Skeletal muscle tissue (tissue), 4 donors: ENCODE results near the gene ZSWIM3. TPM values are rescaled to one million over a fixed set of nuclear protein-coding genes. Genes with fewer than 3 reads are reported as not detected.

Experiments
- H3K27ac ChIP-seq: one replicate; pipeline ENCODE4 v1.7.0; 2013; ENCODE audit warnings: mild to moderate bottlenecking, low read depth, low read length, inconsistent platforms
- H3K27me3 ChIP-seq, 3 donors: one replicate each; pipeline ENCODE4 v1.7.0; 2013; ENCODE audit warnings: low read length in 3 of 3; ENCODE audit not compliant: control insufficient read depth in 3 of 3, insufficient read depth in 3 of 3
- H3K36me3 ChIP-seq, 3 donors: one replicate each; pipeline ENCODE4 v1.7.0; 2013; ENCODE audit warnings: low read length in 3 of 3; ENCODE audit not compliant: control insufficient read depth in 3 of 3, insufficient read depth in 3 of 3
- H3K4me1 ChIP-seq, 3 donors: one replicate each; pipeline ENCODE4 v1.7.0; 2013; ENCODE audit warnings: low read length in 3 of 3, mild to moderate bottlenecking in 3 of 3; ENCODE audit not compliant: control insufficient read depth in 3 of 3, insufficient read depth in 3 of 3
- H3K4me3 ChIP-seq, 3 donors: one replicate each; pipeline ENCODE4 v1.7.0; 2013; ENCODE audit warnings: low read length in 3 of 3
- H3K9ac ChIP-seq, 3 donors: one replicate each; pipeline ENCODE4 v1.7.0; 2013; ENCODE audit warnings: low read length in 3 of 3, mild to moderate bottlenecking in 3 of 3, moderate library complexity in 2 of 3, low read depth in 1 of 3
- H3K9me3 ChIP-seq, 3 donors: one replicate each; pipeline ENCODE4 v1.7.0; 2013; ENCODE audit warnings: low read length in 3 of 3; ENCODE audit not compliant: control insufficient read depth in 3 of 3
- total RNA-seq: library from RNA; depleted of rRNA; stranded (reverse); fragments of >200 nt; gene quantifications from one replicate; pipeline ENCODE4 v1.2.3, GENCODE V29; 2014
- donor health status: Osteomylitis.

The ZSWIM3 gene
- total RNA-seq, 1 donor from 2014 or later: 7.8 TPM

- peaks cover 19 to 25% (median 21%) of the 10 kb centered on the region in 3 donors for H3K4me1 ChIP-seq
- H3K4me3 ChIP-seq: no peak overlapping the region
- no peaks in the 10 kb centered on the region for H3K9me3 ChIP-seq
- no peaks in the 10 kb centered on the region for H3K36me3 ChIP-seq
- H3K27ac ChIP-seq: peak overlapping the region; percentile 5
- H3K27me3 ChIP-seq: no peaks in the 10 kb centered on the region
- no peak overlapping the region for H3K9ac ChIP-seq
Measured at GRCh38 chr20:45925821-45926506, 68.5 kb downstream of the ZSWIM3 start.

GRCh38 chr20:45926731-45927070 is 69.3 kb downstream of the ZSWIM3 start:
- Histone ChIP-seq H3K36me3 (no peaks in the 10 kb centered on the region), H3K9me3 (no peaks in the 10 kb centered on the region), H3K4me3 (no peak overlapping the region), H3K27me3 (no peaks in the 10 kb centered on the region), H3K9ac (no peak overlapping the region), H3K4me1 (peaks cover 16 to 21% (median 21%) of the 10 kb centered on the region in 3 donors), H3K27ac (no peak overlapping the region)

GRCh38 chr20:45927071-45927878 is 69.9 kb downstream of the ZSWIM3 start:
- Histone ChIP-seq H3K36me3 (no peaks in the 10 kb centered on the region), H3K9ac (no peak overlapping the region), H3K4me1 (peaks cover 16 to 21% (median 21%) of the 10 kb centered on the region in 3 donors), H3K9me3 (no peaks in the 10 kb centered on the region), H3K4me3 (no peak overlapping the region), H3K27ac (no peak overlapping the region), H3K27me3 (no peaks in the 10 kb centered on the region)

Other genes starting within 250 kb of the ZSWIM3 start
- gene WFDC10A, start 227.9 kb upstream of the ZSWIM3 start, total RNA-seq: not detected
- not detected for gene WFDC9, start 226.3 kb upstream of the ZSWIM3 start, total RNA-seq
- gene WFDC11, start 187.4 kb upstream of the ZSWIM3 start, total RNA-seq: not detected
- gene WFDC13, start 155.6 kb upstream of the ZSWIM3 start, total RNA-seq: not detected
- not detected for gene WFDC10B, start 152.6 kb upstream of the ZSWIM3 start, total RNA-seq
- gene SPINT4, start 135.3 kb upstream of the ZSWIM3 start, total RNA-seq: not detected
- gene WFDC3, start 65.7 kb upstream of the ZSWIM3 start, total RNA-seq: not detected
- 18.3 TPM for gene DNTTIP1, start 65.7 kb upstream of the ZSWIM3 start, total RNA-seq
- gene UBE2C, start 45.0 kb upstream of the ZSWIM3 start, total RNA-seq: 10.4 TPM
- gene TNNC2, start 30.3 kb upstream of the ZSWIM3 start, total RNA-seq: 2,844 TPM
- gene SNX21, start 23.8 kb upstream of the ZSWIM3 start, total RNA-seq: 26.6 TPM
- 27.1 TPM for gene ACOT8, start 222 bp upstream of the ZSWIM3 start, total RNA-seq
- gene ZSWIM1, start 23.6 kb downstream of the ZSWIM3 start, total RNA-seq: 3.1 TPM
- gene SPATA25, start 30.0 kb downstream of the ZSWIM3 start, total RNA-seq: 2.6 TPM
- 13.0 TPM for gene NEURL2, start 33.6 kb downstream of the ZSWIM3 start, total RNA-seq
- gene CTSA, start 33.7 kb downstream of the ZSWIM3 start, total RNA-seq: 23.0 TPM
- gene PLTP, start 54.5 kb downstream of the ZSWIM3 start, total RNA-seq: 38.1 TPM
- gene PCIF1, start 77.1 kb downstream of the ZSWIM3 start, total RNA-seq: 7.3 TPM
- gene ZNF335, start 114.6 kb downstream of the ZSWIM3 start, total RNA-seq: 6.3 TPM
- gene MMP9, start 151.3 kb downstream of the ZSWIM3 start, total RNA-seq: 0.52 TPM
- gene SLC12A5, start 171.6 kb downstream of the ZSWIM3 start, total RNA-seq: not detected
- 10.4 TPM for gene NCOA5, start 232.3 kb downstream of the ZSWIM3 start, total RNA-seq